Measurements from ENCODE around the gene VSX2. TPM values are rescaled to one million over a fixed set of nuclear protein-coding genes. Genes with fewer than 3 reads are reported as not detected.

The VSX2 gene
- total RNA-seq, 1 donor from 2014 or later, result 0.12 TPM

GRCh38 chr14:74302152-74302628, 62.9 kb downstream of the VSX2 start:
- Mint-ChIP-seq H3K27ac (peak overlapping the region; percentile 89), H3K27me3 (no peaks in the 10 kb centered on the region), H3K36me3 (no peaks in the 10 kb centered on the region), H3K4me3 (peak overlapping the region; percentile 96), H3K4me1 (ENCODE audit: unreplicated experiment) (peaks cover 14% of the 10 kb centered on the region), H3K9me3 (no peaks in the 10 kb centered on the region)
- DNase-seq (ENCODE audit: extremely low spot score, unreplicated experiment), result no peak
- TF ChIP-seq CTCF (conservative IDR thresholded peaks at IDR 0.05), result peak; percentile 72

DNA sequence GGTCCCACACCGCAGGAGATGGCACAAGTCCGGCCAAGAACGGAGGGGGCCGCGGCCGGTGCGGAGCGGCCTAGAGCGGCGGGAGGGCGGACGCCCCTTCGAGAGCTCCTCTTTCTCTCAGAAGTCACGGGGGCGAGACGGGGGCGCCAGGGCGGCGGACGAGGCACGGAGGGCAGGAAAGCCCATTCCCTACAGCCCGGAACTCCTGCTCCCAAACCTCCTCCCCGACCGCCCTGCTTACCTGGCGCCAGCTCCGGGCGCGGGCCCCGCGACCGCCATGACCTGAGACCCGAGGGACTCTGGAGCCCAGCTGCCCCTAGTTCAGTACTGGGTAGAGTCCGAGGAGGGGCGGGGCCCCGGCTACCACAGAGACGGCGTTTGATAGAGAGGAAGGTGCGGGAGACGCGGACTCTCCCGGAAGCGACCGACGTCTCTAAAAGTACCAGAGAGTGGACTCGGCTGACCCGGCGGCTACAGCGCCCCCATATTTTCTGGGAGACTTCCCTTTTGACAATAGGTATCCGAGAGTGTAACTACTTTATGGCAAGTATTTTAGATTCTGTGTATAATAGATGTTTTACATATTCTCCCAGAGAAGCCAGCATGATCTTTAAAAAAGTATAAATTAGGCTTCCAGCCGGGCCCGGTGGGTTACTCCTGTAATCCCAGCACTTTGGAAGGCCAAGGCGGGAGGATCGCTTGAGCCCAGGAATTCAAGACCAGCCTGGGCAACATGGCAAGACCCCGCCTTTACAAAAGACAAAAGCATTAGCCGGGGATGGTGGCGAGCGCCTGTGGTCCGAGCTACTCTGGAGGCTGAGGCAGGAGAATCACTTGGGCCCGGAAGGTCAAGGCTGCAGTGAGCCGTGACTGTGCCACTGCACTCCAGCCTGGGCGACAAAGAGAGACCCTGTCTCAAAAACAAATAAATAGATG, 63.7 kb downstream of the VSX2 start, which contains the start of gene ABCD4:
Gene ABCD4, minus strand, starts transcription at position 301 of the 936 bp plus-strand sequence. Its CDS starts 22 bp downstream, at position 279.
- H3K36me3 Mint-ChIP-seq, result no peaks in the 10 kb centered on the region
- peaks cover 14% of the 10 kb centered on the region for H3K4me1 Mint-ChIP-seq (ENCODE audit: unreplicated experiment)

DNA sequence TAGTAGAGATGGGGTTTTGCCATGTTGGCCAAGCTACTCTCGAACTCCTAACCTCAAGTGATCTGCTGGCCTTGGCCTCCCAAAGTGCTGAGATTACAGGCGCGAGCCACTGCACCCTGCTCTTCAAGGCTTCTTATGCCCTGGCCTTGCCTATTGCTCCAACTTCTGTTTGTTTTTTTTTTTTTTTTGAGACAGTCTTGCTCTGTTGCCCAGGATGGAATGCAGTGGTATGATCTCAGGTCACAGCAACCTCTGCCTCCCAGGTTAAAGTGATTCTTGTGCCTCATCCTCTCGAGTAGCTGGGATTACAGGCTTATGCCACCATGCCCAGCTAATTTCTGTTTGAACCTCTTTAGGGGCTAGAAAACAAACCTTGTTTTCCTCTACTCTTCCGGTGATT, 69.4 kb downstream of the VSX2 start:
- Mint-ChIP-seq H3K4me1 (ENCODE audit: unreplicated experiment) (no peaks in the 10 kb centered on the region), H3K27me3 (no peaks in the 10 kb centered on the region), H3K9me3 (no peaks in the 10 kb centered on the region), H3K4me3 (no peak overlapping the region), H3K36me3 (no peaks in the 10 kb centered on the region), H3K27ac (no peak overlapping the region)
- TF ChIP-seq CTCF (conservative IDR thresholded peaks at IDR 0.05), result no peak
- no peak for DNase-seq (ENCODE audit: extremely low spot score, unreplicated experiment)

More for the DNA sequence above, 63.7 kb downstream of the VSX2 start, which contains the start of gene ABCD4:
- Mint-ChIP-seq H3K27ac (peak within 1 kb of the TSS; percentile 89), H3K4me3 (peak within 1 kb of the TSS; percentile 96), H3K27me3 (no peaks in the 10 kb centered on the region), H3K9me3 (no peaks in the 10 kb centered on the region)
- TF ChIP-seq CTCF (conservative IDR thresholded peaks at IDR 0.05), result peak; percentile 63
- DNase-seq (ENCODE audit: extremely low spot score, unreplicated experiment), result peak; percentile 92

- no peak overlapping the region for H3K27ac Mint-ChIP-seq
- no peaks in the 10 kb centered on the region for H3K4me1 Mint-ChIP-seq (ENCODE audit: unreplicated experiment)
- no peaks in the 10 kb centered on the region for H3K9me3 Mint-ChIP-seq
- no peak for TF ChIP-seq CTCF (conservative IDR thresholded peaks at IDR 0.05)
- H3K27me3 Mint-ChIP-seq, result no peaks in the 10 kb centered on the region
- no peak for DNase-seq (ENCODE audit: extremely low spot score, unreplicated experiment)
- H3K4me3 Mint-ChIP-seq, result no peak overlapping the region
- H3K36me3 Mint-ChIP-seq, result no peaks in the 10 kb centered on the region
These were observed 70.1 kb downstream of the VSX2 start for GRCh38 chr14:74309125-74310022.

GRCh38 chr14:74312161-74312560, 72.9 kb downstream of the VSX2 start:
- H3K27me3 Mint-ChIP-seq, result peaks cover 2% of the 10 kb centered on the region
- H3K9me3 Mint-ChIP-seq, result no peaks in the 10 kb centered on the region
- no peak for TF ChIP-seq CTCF (conservative IDR thresholded peaks at IDR 0.05)
- H3K36me3 Mint-ChIP-seq, result no peaks in the 10 kb centered on the region
- H3K4me3 Mint-ChIP-seq, result no peak overlapping the region
- no peak overlapping the region for H3K27ac Mint-ChIP-seq
- H3K4me1 Mint-ChIP-seq (ENCODE audit: unreplicated experiment), result no peaks in the 10 kb centered on the region
- no peak for DNase-seq (ENCODE audit: extremely low spot score, unreplicated experiment)
